Measurements from ENCODE around the gene TMPRSS2. TPM values are rescaled to one million over a fixed set of nuclear protein-coding genes. Genes with fewer than 3 reads are reported as not detected.
A peak's percentile ranks its signal among the peaks of the same experiment; 100 is the strongest.
"Not testable (repeated sequence)": the region's sequence is repeated elsewhere in the genome, so short reads cannot be mapped to it uniquely, and the experiment has no call there.

TMPRSS2 gene
- total RNA-seq, 1 donor from 2014 or later, result 83.6 TPM

GRCh38 chr21:41428311-41428710 lies 79.6 kb downstream of the TMPRSS2 start:
- Histone ChIP-seq H3K27ac (no peak overlapping the region), H3K27me3 (no peaks in the 10 kb centered on the region), H3K4me1 (peaks cover 4% of the 10 kb centered on the region), H3K9me3 (no peaks in the 10 kb centered on the region), H3K4me3 (no peak overlapping the region), H3K36me3 (peaks cover 35% of the 10 kb centered on the region)
- intact Hi-C loops (cut with DNase I), result no loop called here
- DNase-seq (no peak), ATAC-seq (no peak)
- no peak for TF ChIP-seq CTCF (IDR thresholded peaks at IDR 0.05)

GRCh38 chr21:41427556-41427955 lies 80.4 kb downstream of the TMPRSS2 start:
- no peaks in the 10 kb centered on the region for H3K27me3 ChIP-seq
- H3K36me3 ChIP-seq, result peaks cover 27% of the 10 kb centered on the region
- peak overlapping the region; percentile 59 for H3K4me3 ChIP-seq
- DNase-seq (no peak), ATAC-seq (no peak)
- H3K4me1 ChIP-seq, result peaks cover 4% of the 10 kb centered on the region
- no peaks in the 10 kb centered on the region for H3K9me3 ChIP-seq
- no peak overlapping the region for H3K27ac ChIP-seq
- no peak for TF ChIP-seq CTCF (IDR thresholded peaks at IDR 0.05)
- intact Hi-C loops (cut with DNase I), result no loop called here

GRCh38 chr21:41426676-41427404 lies 81.1 kb downstream of the TMPRSS2 start:
- Histone ChIP-seq H3K4me3 (peak overlapping the region; percentile 59), H3K4me1 (peaks cover 4% of the 10 kb centered on the region), H3K27ac (peak overlapping the region; percentile 71), H3K27me3 (no peaks in the 10 kb centered on the region), H3K9me3 (no peaks in the 10 kb centered on the region), H3K36me3 (peaks cover 20% of the 10 kb centered on the region)
- peak; percentile 34 for ATAC-seq
- no peak for TF ChIP-seq CTCF (IDR thresholded peaks at IDR 0.05)
- DNase-seq, result no peak
- intact Hi-C loops (cut with DNase I), result no loop called here

- intact Hi-C loops (cut with DNase I), result no loop called here
- peak within 1 kb of the TSS; percentile 71 for H3K27ac ChIP-seq
- DNase-seq, result peak; percentile 94
Measured at GRCh38 chr21:41425954-41426675, 81.8 kb downstream of the TMPRSS2 start, which contains the start of gene MX1. Gene MX1 (plus strand): TSS chr21:41426239. CDS start chr21:41432071, 5,832 bp downstream.

GRCh38 chr21:41425588-41425953 lies 82.4 kb downstream of the TMPRSS2 start:
- intact Hi-C loops (cut with DNase I), result no loop called here
- Histone ChIP-seq H3K4me1 (peaks cover 4% of the 10 kb centered on the region), H3K36me3 (peaks cover 10% of the 10 kb centered on the region), H3K27me3 (no peaks in the 10 kb centered on the region), H3K27ac (peak overlapping the region; percentile 71), H3K4me3 (peak overlapping the region; percentile 59), H3K9me3 (no peaks in the 10 kb centered on the region)
- TF ChIP-seq CTCF (IDR thresholded peaks at IDR 0.05), result no peak
- DNase-seq (no peak), ATAC-seq (peak; percentile 8)

More at GRCh38 chr21:41425954-41426675, 81.8 kb downstream of the TMPRSS2 start, which contains the start of gene MX1:
- H3K4me3 ChIP-seq, result peak within 1 kb of the TSS; percentile 59
- H3K27me3 ChIP-seq, result no peaks in the 10 kb centered on the region
- TF ChIP-seq CTCF (IDR thresholded peaks at IDR 0.05), result no peak
- no peaks in the 10 kb centered on the region for H3K9me3 ChIP-seq
- H3K36me3 ChIP-seq, result peaks cover 13% of the 10 kb centered on the region
- H3K4me1 ChIP-seq, result peaks cover 4% of the 10 kb centered on the region
- ATAC-seq, result peak; percentile 95

- peaks cover 18% of the 10 kb centered on the region for H3K4me1 ChIP-seq
- DNase-seq; ATAC-seq; H3K27ac ChIP-seq; H3K27me3 ChIP-seq; intact Hi-C loops (cut with DNase I); H3K9me3 ChIP-seq; H3K4me3 ChIP-seq; H3K36me3 ChIP-seq: not testable (repeated sequence)
Measured at GRCh38 chr21:41423305-41423636, 84.7 kb downstream of the TMPRSS2 start.
